ENCODE measurements around the gene CES1.
"Not testable (repeated sequence)": the region's sequence is repeated elsewhere in the genome, so short reads cannot be mapped to it uniquely, and the experiment has no call there.

- not testable (repeated sequence) for TF ChIP-seq CREB1 (CRISPR knock-in tag; IDR thresholded peaks at IDR 0.05); ZNF138 (CRISPR knock-in tag; conservative IDR thresholded peaks at IDR 0.05); CTCF (IDR thresholded peaks at IDR 0.05); TCF7 (CRISPR knock-in tag; IDR thresholded peaks at IDR 0.05; ENCODE audit: low read depth); AFF4 (CRISPR knock-in tag; IDR thresholded peaks at IDR 0.05; ENCODE audit: borderline replicate concordance); ZSCAN18 (CRISPR knock-in tag; IDR thresholded peaks at IDR 0.05); NR2C2 (CRISPR knock-in tag; IDR thresholded peaks at IDR 0.05); ATF2 (CRISPR knock-in tag; IDR thresholded peaks at IDR 0.05; ENCODE audit: borderline replicate concordance, low read depth); GABPB1 (CRISPR knock-in tag; IDR thresholded peaks at IDR 0.05); ATF1 (CRISPR knock-in tag; IDR thresholded peaks at IDR 0.05); ESRRA (CRISPR knock-in tag; IDR thresholded peaks at IDR 0.05; ENCODE audit: borderline replicate concordance)
Measured at GRCh38 chr16:55757595-55758527, 75.0 kb downstream of the CES1 start.
